OCI-LY1 (cell line): ENCODE results near the gene CAPNS1.
A peak's percentile ranks its signal among the peaks of the same experiment; 100 is the strongest.

Source experiments
- H2AFZ ChIP-seq: fragments of 200-600 bp; sonication (generic), shearing (Covaris generic); 2 replicates; pipeline ENCODE4 v1.6.0; 2014; ENCODE audit warnings: antibody characterized with exemption, mild to moderate bottlenecking, low read length
- H3F3A ChIP-seq: fragments of 200-600 bp; sonication (generic), shearing (Covaris generic); 2 replicates; pipeline ENCODE4 v1.6.0; 2014; ENCODE audit warnings: mild to moderate bottlenecking, antibody characterized with exemption, low read length, moderate library complexity; ENCODE audit not compliant: insufficient read depth
- H3K27ac ChIP-seq: fragments of 200-600 bp; sonication (generic); 2 replicates; pipeline ENCODE4 v1.5.1; 2014; ENCODE audit warnings: low read length, mixed run types, mild to moderate bottlenecking, low read depth; ENCODE audit not compliant: poor library complexity, severe bottlenecking
- H3K27me3 ChIP-seq: fragments of 200-600 bp; sonication (generic); 2 replicates; pipeline ENCODE4 v1.6.0; 2014; ENCODE audit warnings: antibody characterized with exemption, mild to moderate bottlenecking, low read length, moderate library complexity; ENCODE audit not compliant: insufficient read depth
- H3K36me3 ChIP-seq: fragments of 200-600 bp; sonication (generic); 2 replicates; pipeline ENCODE4 v1.6.1; 2014; ENCODE audit warnings: mild to moderate bottlenecking, antibody characterized with exemption, low read length, moderate library complexity, mixed read lengths; ENCODE audit not compliant: insufficient read depth
- H3K4me1 ChIP-seq: fragments of 200-600 bp; sonication (generic); 2 replicates; pipeline ENCODE4 v1.5.1; 2014; ENCODE audit warnings: mild to moderate bottlenecking, low read length, moderate library complexity; ENCODE audit not compliant: insufficient read depth, severe bottlenecking
- H3K4me2 ChIP-seq: fragments of 200-600 bp; sonication (generic), shearing (Covaris generic); 2 replicates; pipeline ENCODE4 v1.6.1; 2014; ENCODE audit warnings: low read length
- H3K4me3 ChIP-seq: fragments of 200-600 bp; sonication (generic); 2 replicates; pipeline ENCODE4 v1.5.1; 2014; ENCODE audit warnings: low read length, low read depth, mild to moderate bottlenecking, mixed read lengths; ENCODE audit not compliant: poor library complexity, severe bottlenecking
- H3K79me2 ChIP-seq: fragments of 200-600 bp; shearing (Covaris generic); 2 replicates; pipeline ENCODE4 v1.6.1; 2016; ENCODE audit warnings: mixed run types, low read length, mixed read lengths; ENCODE audit not compliant: insufficient read depth
- H3K9ac ChIP-seq: fragments of 200-600 bp; sonication (generic), shearing (Covaris generic); 2 replicates; pipeline ENCODE4 v1.6.1; 2014; ENCODE audit warnings: mild to moderate bottlenecking, low read length, mixed read lengths
- H3K9me2 ChIP-seq: fragments of 200-600 bp; sonication (generic), shearing (Covaris generic); 2 replicates; pipeline ENCODE4 v1.6.1; 2014; ENCODE audit warnings: low read depth, mild to moderate bottlenecking, low read length, mixed read lengths
- H3K9me3 ChIP-seq: fragments of 200-600 bp; shearing (Covaris generic); 2 replicates; pipeline ENCODE4 v1.6.1; 2014; ENCODE audit warnings: low read length, mixed read lengths
- H4K20me1 ChIP-seq: fragments of 200-600 bp; sonication (generic), shearing (Covaris generic); 2 replicates; pipeline ENCODE4 v1.6.0; 2016; ENCODE audit warnings: mild to moderate bottlenecking, low read length; ENCODE audit not compliant: insufficient read depth
- CTCF ChIP-seq: fragments of 200-600 bp; sonication (generic), shearing (Covaris generic); IDR thresholded peaks from 2 replicates; pipeline ENCODE4 v1.5.1; 2017; ENCODE audit warnings: mild to moderate bottlenecking, antibody characterized with exemption, low read length, moderate library complexity, mixed read lengths
- EZH2 ChIP-seq: fragments of 200-600 bp; sonication (generic), shearing (Covaris generic); IDR thresholded peaks from 2 replicates; pipeline ENCODE4 v1.8.0; 2017; ENCODE audit warnings: borderline replicate concordance, mixed run types, mild to moderate bottlenecking, antibody characterized with exemption, low read length, moderate library complexity, mixed read lengths

CAPNS1 gene

GRCh38 chr19:36112678-36113077 is 27.2 kb upstream of the CAPNS1 start:
- H3F3A ChIP-seq = no peaks in the 10 kb centered on the region
- no peaks in the 10 kb centered on the region for H3K9me2 ChIP-seq
- peaks cover 24% of the 10 kb centered on the region for H3K4me1 ChIP-seq
- TF ChIP-seq CTCF (no peak), EZH2 (no peak)
- H2AFZ ChIP-seq = no peak overlapping the region
- no peak overlapping the region for H3K4me2 ChIP-seq
- H3K36me3 ChIP-seq = peaks cover 25% of the 10 kb centered on the region; the same call in 1 of the 2 replicates
- no peak overlapping the region for H3K27ac ChIP-seq
- H4K20me1 ChIP-seq = no peaks in the 10 kb centered on the region
- no peaks in the 10 kb centered on the region for H3K9me3 ChIP-seq
- H3K9ac ChIP-seq = no peak overlapping the region
- H3K27me3 ChIP-seq = no peaks in the 10 kb centered on the region
- H3K79me2 ChIP-seq = no peaks in the 10 kb centered on the region
- no peak overlapping the region for H3K4me3 ChIP-seq

GRCh38 chr19:36113425-36113824 is 26.4 kb upstream of the CAPNS1 start:
- Histone ChIP-seq H3K4me2 (peak overlapping the region; percentile 79), H3K9ac (peak overlapping the region; percentile 97), H3K27me3 (no peaks in the 10 kb centered on the region), H3K4me1 (peaks cover 24% of the 10 kb centered on the region), H3K79me2 (no peaks in the 10 kb centered on the region), H2AFZ (no peak overlapping the region), H3F3A (no peaks in the 10 kb centered on the region), H3K36me3 (peaks cover 29% of the 10 kb centered on the region), H3K4me3 (peak overlapping the region; percentile 96), H3K9me2 (no peaks in the 10 kb centered on the region), H3K27ac (no peak overlapping the region), H3K9me3 (no peaks in the 10 kb centered on the region), H4K20me1 (no peaks in the 10 kb centered on the region)
- TF ChIP-seq CTCF = no peak
- no peak for TF ChIP-seq EZH2

GRCh38 chr19:36113894-36114720 is 25.8 kb upstream of the CAPNS1 start:
- H3F3A ChIP-seq = no peaks in the 10 kb centered on the region
- H4K20me1 ChIP-seq = no peaks in the 10 kb centered on the region
- H3K27ac ChIP-seq = peak overlapping the region; percentile 41
- no peaks in the 10 kb centered on the region for H3K27me3 ChIP-seq
- H3K9me3 ChIP-seq = no peaks in the 10 kb centered on the region
- no peak overlapping the region for H2AFZ ChIP-seq
- H3K4me3 ChIP-seq = peak overlapping the region; percentile 96
- H3K9me2 ChIP-seq = no peaks in the 10 kb centered on the region
- no peaks in the 10 kb centered on the region for H3K79me2 ChIP-seq
- H3K4me1 ChIP-seq = peaks cover 24% of the 10 kb centered on the region
- H3K9ac ChIP-seq = peak overlapping the region; percentile 97
- TF ChIP-seq EZH2 (no peak), CTCF (peak; percentile 14; the same call in 1 of the 2 replicates)
- peak overlapping the region; percentile 79 for H3K4me2 ChIP-seq
- H3K36me3 ChIP-seq = peaks cover 35% of the 10 kb centered on the region
